HG03039 (cell line): ENCODE results near the gene DMBT1.

Experiments
- ATAC-seq: cut with Tn5 transposase; IDR thresholded peaks from one replicate; pipeline ENCODE4 v1.9.1; 2021; ENCODE audit warnings: mild to moderate bottlenecking, moderate library complexity; ENCODE audit not compliant: unreplicated experiment

DMBT1 gene

DNA sequence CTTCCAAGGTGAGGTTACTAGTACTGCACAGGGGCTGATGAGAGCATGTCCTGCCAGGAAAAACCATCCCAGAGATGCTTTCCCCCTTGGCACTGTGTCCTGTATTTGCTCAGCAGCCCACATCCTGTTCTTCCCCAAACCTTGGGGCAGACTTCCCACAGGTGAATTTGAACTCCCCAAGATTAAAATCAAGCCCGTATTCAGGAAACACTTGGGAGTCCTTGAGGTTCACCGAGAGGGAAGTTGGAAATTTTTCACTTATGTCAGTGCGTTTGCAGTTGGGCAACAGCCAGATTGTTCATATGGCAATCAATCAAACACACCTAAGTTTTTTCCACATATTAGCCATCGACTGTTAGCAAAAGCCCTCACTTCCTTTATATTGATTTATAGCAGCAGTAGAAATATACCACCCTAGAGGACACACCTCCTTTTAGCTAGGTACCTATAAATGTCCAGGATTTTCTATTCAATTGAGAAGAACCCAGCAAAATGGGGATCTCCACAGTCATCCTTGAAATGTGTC is at the start of gene DMBT1:
Gene DMBT1 (plus strand): TSS at position 476 of the 526 bp plus-strand sequence. CDS start 17 bp downstream, at position 493.
- ATAC-seq: no peak

DNA sequence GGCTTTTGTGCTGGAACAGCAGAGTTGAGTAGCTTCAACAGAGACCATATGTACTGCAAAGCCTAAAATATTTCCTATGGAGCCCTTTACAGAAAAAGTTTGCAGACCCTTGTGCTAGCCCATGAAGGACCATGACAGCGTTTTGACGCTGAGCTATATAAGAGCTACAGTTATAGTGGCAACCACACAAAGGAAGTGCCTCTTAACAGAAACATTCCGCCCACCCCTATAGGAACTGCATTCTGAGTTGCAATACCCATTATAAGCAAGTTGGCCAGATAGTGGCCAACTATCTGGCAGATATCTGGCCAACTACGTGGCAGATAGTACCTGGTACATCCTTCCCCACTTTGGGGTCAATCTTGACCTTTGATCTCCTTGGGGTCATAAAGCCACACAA is 47.5 kb upstream of the DMBT1 start:
- ATAC-seq: no peak

DNA sequence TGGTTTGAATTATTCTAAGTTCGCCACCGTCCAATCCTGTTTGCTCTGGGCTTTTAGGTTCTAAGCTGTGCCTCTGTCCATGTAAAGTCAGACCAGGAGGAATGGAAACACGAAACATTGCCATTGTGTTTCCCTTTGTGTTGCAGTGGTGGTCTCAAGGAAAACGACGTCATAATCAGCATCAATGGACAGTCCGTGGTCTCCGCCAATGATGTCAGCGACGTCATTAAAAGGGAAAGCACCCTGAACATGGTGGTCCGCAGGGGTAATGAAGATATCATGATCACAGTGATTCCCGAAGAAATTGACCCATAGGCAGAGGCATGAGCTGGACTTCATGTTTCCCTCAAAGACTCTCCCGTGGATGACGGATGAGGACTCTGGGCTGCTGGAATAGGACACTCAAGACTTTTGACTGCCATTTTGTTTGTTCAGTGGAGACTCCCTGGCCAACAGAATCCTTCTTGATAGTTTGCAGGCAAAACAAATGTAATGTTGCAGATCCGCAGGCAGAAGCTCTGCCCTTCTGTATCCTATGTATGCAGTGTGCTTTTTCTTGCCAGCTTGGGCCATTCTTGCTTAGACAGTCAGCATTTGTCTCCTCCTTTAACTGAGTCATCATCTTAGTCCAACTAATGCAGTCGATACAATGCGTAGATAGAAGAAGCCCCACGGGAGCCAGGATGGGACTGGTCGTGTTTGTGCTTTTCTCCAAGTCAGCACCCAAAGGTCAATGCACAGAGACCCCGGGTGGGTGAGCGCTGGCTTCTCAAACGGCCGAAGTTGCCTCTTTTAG is 46.3 kb upstream of the DMBT1 start:
- no peak for ATAC-seq

DNA sequence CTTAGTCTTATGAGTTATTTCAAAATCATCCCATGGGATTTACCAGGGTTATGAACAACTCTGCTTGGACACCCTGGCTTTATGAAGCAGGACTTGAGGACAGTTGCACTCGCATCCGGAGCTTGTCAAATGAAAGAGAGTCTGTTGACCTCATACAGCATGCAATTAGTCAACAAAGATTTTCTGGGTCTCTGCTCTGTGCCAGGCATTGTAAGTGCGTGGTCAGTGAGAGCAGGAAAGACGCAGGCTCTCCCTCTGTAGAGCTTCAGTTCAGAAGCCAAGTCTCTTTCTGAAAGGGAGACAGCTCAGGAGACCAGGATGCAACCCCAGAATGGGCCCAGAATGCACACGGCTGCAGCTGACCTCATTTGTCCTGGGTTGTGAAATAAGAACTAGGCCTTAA is 45.5 kb upstream of the DMBT1 start:
- no peak for ATAC-seq

DNA sequence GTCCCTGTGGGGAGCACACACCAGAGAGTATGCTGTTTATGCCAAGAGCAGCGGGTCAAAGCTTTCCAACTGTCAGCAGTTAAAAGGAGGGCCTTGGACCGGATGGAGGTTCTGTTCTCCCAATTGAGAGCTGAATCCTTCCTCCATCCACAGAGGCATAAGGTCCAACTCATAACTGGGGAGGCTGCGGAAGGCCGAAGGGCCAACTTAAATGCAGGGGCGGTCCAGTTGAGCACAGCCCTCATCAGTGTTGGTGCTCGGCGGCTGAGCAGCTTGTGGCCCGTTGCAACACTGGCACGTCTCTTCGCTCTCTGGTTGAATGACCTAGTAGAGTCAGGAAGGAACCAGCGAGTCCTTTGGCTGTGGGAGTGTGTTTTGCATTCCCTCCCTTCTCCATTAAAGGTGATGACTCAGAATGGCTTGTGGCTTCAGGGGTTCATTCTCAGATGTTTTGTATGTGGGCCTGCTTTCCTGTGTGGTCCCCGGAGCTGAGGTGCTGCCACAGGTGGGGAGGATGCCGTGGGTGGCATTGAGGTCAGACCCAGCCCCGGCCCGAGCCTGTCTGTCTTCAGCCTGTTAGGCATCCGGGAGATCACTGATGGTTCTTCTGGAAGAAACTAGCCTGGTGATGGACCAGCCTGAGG is 44.8 kb upstream of the DMBT1 start:
- ATAC-seq: peak; percentile 60

DNA sequence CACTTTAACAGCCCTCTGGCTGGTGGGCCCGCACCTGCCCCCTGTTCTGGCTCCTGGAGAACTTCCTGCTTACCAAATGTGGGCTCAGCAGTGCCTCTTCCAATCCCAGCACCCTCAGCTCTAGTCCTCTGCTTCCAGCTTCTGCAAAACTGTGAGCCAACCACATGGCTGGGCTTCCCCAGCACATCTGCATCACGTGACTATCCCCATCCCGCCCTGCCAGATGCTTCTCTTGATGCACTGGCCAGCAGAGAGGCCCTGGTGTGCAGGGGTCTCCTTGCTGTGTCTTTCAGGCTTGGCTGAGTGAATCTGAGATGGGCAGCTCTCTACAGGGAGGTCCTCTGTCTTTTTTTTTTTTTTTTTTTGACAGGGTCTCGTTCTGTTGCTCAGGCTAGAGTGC is 43.8 kb upstream of the DMBT1 start:
- no peak for ATAC-seq

DNA sequence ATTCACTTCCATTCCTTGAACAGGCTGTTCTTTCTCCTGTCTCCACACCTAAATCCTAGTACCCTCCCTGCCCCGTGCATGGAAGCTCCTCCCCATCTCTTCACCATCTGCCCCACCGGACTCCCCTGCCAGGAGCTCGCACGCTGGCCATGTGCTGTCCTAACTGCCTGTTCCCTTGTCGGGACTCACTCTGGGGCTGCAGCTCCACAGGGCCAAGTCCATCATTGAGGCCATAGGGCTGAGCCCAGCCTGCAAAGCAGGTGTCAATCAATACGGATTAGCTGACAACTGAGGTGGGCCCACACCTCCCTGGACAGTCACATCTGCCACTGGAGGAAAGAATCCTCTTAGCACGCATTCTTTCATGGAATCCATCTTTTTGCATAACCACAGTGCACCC is 41.4 kb upstream of the DMBT1 start:
- no peak for ATAC-seq

DNA sequence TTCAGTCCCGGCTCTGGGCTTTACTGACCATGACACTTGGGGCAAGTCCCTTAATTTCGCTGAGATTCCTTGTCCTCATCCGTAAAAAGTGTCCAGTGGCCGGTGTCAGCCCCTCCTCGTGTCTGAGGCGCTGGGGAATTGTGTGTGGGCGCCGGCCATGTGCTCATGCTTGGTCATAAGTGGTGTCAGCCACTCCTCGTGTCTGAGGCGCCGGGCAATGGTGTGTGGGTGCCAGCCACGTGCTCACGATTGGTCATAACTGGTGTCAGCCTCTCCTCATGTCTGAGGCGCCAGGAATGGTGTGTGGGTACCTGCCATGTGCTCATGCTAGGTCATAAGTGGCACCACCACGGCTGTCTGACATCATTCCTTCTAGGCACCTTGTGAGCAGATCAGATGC is 40.7 kb upstream of the DMBT1 start:
- no peak for ATAC-seq

DNA sequence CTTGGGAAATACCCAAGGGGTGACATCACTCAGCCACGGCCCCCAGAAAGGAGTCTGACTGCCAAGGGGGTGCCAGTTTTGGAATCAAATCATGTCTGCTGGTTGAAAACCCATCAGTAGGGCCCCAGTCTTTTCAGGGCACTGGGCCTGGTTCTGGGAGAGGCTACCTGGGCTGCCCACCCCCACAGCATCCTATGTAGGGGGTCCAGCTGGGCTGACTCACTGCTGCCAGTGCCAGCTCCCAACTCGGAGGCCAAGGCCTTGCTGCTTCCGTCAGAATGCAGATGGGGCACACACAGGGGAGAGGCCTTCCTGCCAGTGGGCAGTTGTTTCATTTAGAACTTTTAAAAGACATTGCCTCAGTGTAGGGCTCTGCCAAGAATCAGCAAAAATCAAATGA is 39.5 kb upstream of the DMBT1 start:
- no peak for ATAC-seq

DNA sequence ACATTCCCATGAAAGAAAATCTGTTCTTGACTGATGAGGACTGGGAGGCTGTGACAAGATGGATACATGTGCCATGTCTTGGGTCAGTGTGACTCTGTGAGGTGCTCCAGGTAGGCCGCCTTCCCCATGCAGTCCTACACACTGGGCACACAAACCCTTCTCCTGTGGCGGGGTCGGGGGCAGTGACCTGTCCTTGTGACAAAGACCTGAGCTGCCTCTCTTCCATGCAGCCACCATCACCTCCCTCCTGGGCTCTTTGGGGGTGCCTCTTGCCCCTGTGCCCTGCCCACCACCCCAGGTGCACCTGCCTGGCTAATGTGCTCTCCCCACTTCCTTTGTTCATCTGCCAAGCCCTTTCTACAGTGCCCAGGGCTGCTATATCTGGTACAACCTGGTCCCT is 35.7 kb upstream of the DMBT1 start:
- ATAC-seq: no peak

DNA sequence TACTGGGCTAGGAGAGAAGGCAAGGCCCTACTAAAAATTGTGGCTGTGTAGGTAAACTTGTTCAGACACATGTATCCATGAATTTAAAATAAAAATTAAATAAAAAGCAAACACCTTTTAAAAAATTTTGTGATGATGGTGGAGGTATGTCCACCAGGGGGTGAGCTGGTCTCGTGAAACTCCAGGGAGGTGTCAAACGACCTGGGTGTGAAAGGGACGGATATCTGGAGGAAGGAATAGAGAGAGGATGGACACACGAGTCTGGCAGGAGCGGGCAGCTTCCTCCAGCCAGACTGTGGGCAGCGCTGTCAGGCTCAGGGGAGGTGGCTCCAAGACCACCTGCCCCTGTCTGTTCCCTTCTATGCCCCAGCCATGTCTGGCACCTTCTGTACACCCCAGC is 34.8 kb upstream of the DMBT1 start:
- no peak for ATAC-seq

DNA sequence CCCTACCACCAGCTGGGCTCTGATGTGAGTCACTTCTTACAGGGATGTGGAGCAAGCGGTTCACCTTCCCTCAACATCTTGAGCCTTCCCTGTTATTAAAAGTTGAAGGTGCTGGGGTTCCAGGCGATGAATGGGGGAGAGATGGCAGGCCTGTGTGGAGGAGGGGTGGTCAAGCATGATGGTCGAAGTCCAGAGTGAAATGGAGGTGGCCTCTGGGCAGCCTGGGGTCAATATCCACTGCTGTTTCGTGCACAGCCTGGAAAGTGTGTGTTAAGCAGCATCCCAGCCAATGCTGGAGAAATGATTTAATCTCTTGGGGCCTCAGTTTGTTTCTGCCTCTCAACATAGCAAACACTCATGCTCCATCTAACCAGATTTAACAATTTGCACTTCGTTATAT is 33.7 kb upstream of the DMBT1 start:
- ATAC-seq: no peak

DNA sequence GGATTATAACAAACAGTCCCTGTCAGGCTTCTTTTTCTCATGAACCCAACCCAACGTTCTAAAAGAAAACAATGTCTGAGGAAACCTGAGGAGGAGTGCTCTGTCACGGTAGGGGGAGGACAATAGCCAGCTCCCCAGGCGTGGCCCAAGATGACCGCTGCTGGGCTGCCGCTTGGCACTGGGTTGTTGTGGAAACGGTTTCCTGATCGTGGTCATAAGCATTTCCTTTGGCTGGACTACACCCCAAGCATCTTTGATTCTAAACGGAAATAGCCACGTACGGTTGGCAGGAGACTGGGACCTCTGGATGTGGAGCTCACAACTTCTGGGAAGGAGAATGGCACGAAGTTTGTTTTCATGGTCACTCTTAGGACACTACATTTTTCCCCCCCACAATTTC is 30.4 kb upstream of the DMBT1 start:
- no peak for ATAC-seq

DNA sequence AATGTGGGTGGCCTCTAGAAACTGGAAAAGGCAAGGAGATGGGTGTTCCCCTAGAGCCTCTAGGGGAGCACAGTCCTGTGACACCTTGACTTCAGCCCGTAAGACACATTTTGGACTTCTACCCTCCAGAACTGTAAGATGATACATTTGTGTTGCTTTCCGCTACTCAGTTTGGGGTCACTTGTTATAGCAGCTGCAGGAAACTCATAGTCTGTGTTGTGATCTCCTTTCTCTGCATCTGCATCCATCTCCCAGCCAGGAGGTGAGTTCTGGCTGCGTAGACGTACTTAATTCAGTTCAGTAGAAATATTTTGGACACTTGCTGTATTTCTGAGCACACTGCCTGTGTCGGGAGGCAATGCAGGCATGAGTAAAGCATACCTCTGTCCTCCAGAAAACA is 29.3 kb upstream of the DMBT1 start:
- no peak for ATAC-seq

DNA sequence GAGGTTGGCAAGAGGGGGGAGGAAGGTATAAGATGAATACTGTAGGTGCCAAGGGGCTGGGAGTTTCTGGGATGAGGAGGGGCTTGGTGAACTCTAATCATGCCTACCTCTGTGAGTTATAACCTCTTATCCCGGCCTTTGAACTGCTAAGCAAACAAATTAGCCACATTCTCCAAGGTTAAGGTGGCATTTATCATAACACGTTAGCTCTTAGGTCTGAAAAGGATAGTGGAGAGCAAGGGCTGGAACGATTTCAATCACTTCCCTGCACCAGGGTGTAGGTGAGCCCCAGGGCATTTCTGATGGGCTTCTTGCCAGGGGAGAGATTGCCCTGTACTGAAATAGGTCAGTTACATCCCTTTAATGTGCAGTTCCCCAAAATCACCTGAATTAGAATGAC is 28.6 kb upstream of the DMBT1 start:
- no peak for ATAC-seq

DNA sequence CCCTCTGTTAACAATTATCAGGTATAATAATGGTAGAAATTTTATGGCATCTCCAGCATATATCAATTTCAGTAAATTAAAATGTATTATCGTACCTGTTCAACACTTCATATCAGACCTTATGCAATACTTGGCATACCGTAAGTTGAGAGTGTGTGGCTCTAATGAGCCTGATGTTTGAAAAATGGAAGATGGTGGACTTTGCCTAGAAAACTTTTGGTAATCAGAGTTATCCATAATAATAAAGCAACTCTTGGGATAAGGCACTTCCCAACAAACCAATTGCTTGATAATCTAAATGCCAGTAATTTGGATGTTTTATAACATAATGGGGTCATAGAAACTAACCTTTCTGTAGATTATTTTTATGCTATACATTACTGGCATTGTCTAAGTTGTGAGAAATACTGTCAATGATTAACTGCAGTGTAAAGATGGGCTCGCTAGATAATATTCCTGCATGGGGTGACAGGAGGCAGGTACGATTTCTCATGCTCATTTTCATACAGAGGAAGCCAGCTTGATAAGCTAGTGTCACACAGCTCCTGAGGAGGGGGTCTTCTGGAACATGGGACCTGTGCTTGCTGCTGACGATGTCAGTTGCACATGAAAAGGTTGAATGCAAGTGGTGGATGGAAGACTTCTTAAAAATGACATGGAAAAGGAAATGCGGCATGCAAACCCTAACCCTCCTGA is 27.8 kb upstream of the DMBT1 start:
- no peak for ATAC-seq

DNA sequence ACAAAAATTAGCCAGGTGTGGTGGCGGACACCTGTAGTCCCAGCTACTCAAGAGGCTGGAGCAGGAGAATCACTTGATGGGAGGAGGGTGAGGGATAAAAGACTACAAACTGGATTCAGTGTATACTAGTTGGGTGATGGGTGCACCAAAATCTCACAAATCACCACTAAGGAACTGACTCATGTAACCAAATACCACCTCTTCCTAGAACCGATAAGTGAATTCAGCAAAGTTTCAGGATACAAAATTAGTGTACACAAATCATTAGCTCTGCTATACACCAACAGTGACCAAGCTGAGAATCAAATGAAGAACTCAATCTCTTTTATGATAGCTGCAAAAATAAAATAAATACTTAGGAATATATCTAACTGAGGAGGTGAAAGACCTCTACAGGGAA is 23.0 kb upstream of the DMBT1 start:
- no peak for ATAC-seq

DNA sequence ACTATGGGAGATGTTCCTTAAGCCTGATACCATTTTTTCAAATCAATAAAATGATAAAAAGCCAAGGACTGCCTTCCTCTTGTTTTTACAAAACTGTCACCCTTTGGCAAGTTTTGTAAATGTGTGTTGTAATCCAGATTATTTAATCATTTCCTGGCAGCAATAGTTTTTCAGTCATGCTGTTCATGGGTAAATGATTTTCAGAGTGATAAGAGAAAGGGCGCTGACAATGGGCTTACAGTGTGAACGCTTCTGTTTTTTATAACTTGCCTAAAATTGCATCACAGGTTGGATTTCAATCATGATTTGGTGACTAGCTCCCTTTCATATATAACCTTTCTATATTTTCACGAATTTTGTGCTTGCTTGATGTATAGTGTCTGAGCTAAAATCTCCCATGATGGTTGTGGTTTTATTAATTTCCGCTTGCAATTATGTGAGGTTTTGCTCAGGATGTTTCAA is 19.0 kb upstream of the DMBT1 start:
- ATAC-seq: no peak

DNA sequence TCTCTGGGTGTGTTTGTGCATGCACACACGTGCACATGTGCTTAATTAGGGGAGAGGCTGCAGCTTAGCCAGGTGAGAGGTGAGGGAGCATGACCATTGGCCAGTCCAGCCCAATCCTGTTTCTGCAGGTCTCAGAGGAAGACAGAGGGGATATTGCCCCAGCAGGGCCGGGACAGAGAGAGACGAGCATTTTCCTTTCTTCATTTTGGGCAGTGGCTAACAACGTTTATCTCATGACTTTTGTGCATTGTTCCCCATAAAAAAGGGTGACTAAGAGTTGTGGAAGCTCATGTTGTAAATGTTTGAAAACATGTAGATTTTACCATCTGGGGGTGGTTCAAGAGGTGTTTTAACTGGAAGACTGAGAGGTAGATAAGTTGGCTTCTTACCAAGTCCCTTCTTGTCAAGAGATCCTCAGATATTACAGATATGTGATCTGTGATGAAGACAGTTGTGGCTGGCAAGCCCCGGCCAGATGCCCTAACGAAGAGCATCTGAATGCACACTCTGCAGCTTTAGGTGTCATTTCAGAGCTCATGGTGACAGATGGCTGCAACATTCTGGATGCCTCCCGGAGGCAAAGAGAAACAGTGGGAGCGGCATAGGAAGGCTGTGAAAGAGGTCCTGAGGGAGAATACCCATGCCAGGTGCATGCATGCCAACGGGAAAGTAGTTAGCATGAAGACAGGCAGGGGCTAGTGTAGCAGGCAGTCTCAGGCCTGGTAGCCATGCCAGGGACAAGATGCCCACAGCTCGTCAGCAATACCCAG is 16.7 kb upstream of the DMBT1 start:
- ATAC-seq: no peak

DNA sequence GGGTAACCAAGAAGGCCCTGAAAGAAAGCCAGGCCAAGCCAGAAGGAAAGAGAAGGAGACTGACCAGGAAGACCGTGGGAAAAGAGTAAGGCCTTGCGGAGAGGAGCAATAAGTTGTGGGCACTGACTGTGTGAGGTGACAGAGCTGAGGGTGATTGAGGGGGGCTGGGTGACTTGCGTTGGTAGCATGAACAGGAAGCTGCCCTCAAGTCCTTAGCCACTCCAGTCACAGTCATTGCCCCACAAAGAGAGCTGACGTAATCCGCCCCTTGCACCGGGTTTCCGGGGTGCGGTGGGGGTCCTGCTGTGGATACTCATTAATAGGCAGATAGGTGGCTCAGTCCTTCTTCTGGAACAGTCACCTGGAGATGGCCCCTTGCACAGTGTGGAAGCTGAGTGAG is 16.1 kb upstream of the DMBT1 start:
- ATAC-seq: no peak

DNA sequence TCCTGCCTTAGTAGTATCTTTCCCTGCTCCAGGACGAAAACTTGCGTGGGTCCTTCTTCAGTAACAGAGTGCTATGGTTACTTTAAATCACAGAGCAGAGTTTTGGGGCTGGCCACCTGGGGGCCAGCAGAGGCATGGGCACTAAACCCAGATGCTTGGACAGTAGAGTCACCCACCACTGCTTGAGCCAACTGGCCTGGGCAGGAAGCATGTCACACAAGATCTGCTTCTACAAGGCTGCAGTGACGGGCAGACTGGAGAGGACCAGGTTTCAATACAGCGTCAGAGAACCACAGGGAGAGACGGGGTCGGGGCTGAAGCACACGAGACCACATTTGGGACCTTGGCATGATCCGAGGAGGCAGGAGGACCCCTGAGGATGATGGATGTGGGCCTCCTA is 14.3 kb upstream of the DMBT1 start:
- no peak for ATAC-seq
